ENCODE data around the gene CREG1. TPM values are rescaled to one million over a fixed set of nuclear protein-coding genes. Genes with fewer than 3 reads are reported as not detected.

CREG1 gene
- total and polyA plus RNA-seq, 8 donors, result 71.7 to 157 (median 93.7) TPM

DNA sequence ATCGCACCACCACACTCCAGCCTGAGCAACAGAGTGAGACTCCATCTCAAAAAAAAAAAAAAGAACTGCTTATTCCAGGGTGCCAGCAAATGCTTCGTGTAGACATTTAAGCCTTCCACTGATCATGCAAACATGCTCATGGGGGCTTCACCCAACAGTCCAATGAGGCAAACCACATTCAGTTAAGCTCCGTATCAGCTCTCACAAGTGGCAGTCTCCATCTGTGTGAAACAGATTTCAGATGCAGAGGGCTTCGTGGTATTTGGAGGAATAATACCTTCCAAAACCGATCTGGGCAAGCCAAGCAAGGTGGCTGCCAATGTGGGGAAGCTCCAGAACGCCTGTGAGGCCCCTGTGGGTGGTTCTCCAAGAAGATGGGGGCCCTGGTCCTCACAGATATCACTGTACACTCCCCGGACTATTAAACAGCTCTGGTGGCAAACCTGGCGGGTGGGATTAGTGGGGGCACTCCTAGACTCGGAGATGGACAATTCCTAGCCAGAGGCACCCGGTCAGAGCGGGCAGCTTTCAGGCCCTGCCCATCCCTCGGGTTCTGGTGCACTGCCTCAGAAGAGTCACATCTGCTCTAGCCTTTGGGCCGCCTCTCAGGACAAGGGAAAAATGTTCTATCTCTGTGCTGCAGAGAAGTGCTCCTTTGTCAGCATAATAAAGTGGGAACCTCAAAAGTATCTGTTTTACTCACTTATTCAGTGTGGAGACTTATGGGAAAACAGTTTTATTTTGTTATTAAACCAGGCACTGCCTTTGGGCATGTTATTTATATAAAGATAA, 10.2 kb downstream of the CREG1 start:
- no peak overlapping the region for H3K4me3 ChIP-seq
- peaks cover 7 to 43% of the 10 kb centered on the region in 2 donors for H3K36me3 ChIP-seq
- ATAC-seq (no peak), DNase-seq (no peak)
- no peak overlapping the region for H3K27ac ChIP-seq
- no peaks in the 10 kb centered on the region for H3K9me3 ChIP-seq
- no peaks in the 10 kb centered on the region for H3K27me3 ChIP-seq
- intact Hi-C loops (cut with DNase I), result no loop called here
- H3K4me1 ChIP-seq, result peaks cover 6 to 58% of the 10 kb centered on the region in 2 donors
- TF ChIP-seq, protein P1, sequence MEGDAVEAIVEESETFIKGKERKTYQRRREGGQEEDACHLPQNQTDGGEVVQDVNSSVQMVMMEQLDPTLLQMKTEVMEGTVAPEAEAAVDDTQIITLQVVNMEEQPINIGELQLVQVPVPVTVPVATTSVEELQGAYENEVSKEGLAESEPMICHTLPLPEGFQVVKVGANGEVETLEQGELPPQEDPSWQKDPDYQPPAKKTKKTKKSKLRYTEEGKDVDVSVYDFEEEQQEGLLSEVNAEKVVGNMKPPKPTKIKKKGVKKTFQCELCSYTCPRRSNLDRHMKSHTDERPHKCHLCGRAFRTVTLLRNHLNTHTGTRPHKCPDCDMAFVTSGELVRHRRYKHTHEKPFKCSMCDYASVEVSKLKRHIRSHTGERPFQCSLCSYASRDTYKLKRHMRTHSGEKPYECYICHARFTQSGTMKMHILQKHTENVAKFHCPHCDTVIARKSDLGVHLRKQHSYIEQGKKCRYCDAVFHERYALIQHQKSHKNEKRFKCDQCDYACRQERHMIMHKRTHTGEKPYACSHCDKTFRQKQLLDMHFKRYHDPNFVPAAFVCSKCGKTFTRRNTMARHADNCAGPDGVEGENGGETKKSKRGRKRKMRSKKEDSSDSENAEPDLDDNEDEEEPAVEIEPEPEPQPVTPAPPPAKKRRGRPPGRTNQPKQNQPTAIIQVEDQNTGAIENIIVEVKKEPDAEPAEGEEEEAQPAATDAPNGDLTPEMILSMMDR (IDR thresholded peaks at IDR 0.05), result no peak

DNA sequence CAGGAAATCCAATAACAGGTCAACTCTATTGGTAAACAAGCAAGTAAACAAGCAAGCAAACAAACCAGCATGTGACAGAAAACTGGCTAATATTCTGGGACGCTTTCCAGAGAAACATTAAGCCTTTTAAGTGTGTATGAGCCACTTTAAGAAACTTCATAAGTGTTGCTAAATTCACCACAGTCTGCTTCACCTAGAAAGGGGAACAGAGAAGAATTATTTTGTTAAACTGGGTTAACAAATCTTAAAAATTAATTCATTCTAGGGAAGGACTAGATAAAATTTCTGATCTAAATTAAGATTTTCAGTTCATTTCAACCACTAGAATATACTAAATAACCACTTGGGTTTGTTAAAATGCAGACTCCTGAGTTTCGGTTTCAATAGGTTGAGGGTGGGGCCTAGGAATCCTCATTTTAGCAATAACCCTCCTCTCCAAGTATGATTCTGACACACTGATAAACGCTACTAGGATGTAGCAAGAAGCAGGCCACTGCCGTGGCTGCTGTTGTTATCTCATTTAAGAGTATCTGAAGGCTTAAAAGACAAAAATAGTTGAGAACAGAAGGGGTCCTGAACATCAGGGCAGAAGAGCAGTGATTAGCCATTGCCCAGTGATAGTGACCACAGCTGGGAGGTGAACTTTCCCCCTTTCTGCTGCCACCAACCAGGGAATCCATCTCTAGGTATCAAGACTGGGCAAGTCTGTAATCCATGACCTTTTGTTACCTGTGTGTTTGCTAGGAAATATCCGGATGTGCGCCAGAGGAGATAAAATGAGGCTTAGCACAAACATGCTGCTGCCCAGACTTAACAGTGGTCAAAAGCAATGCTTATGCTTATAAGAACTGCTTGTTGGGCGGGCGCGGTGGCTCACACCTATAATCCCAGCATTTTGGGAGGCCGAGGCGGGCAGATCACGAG, 11.2 kb downstream of the CREG1 start:
- Histone ChIP-seq H3K4me1 (peaks cover 6 to 47% of the 10 kb centered on the region in 2 donors), H3K4me3 (no peak overlapping the region), H3K27me3 (no peaks in the 10 kb centered on the region), H3K36me3 (peaks cover 7 to 43% of the 10 kb centered on the region in 2 donors), H3K9me3 (no peaks in the 10 kb centered on the region), H3K27ac (peak overlapping the region in 1 of 2 donors; percentile 57)
- ATAC-seq (peak; percentile 60), DNase-seq (no peak)
- TF ChIP-seq, protein P1 (IDR thresholded peaks at IDR 0.05), result no peak
- intact Hi-C loops (cut with DNase I), result no loop called here

DNA sequence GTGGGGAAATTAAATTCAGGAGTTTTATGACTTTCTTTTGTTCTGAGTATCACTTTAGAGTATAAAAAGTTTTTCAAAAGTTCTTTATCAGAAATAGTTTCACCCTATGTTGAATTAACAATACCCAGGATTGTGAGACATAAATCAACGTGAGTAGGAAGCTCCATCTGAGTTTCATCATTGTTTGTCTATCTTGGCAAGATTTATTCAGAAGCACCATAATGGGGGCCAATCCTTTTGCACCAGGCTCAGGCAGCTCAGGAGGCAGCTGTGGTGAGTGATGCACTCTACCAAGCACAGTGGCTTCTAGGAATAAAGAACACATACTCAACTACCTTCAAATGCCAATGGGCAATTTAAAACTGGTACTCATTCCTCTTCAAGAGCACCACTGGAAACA, 12.0 kb downstream of the CREG1 start:
- ATAC-seq, result peak; percentile 77
- DNase-seq, result no peak
- H3K27ac ChIP-seq, result peak overlapping the region in 1 of 2 donors; percentile 57
- no peaks in the 10 kb centered on the region for H3K27me3 ChIP-seq
- H3K4me3 ChIP-seq, result no peak overlapping the region
- intact Hi-C loops (cut with DNase I), result no loop called here
- no peaks in the 10 kb centered on the region for H3K9me3 ChIP-seq
- TF ChIP-seq, protein P1 (IDR thresholded peaks at IDR 0.05), result no peak
- peaks cover 7 to 38% of the 10 kb centered on the region in 2 donors for H3K36me3 ChIP-seq
- H3K4me1 ChIP-seq, result peaks cover 6 to 47% of the 10 kb centered on the region in 2 donors

DNA sequence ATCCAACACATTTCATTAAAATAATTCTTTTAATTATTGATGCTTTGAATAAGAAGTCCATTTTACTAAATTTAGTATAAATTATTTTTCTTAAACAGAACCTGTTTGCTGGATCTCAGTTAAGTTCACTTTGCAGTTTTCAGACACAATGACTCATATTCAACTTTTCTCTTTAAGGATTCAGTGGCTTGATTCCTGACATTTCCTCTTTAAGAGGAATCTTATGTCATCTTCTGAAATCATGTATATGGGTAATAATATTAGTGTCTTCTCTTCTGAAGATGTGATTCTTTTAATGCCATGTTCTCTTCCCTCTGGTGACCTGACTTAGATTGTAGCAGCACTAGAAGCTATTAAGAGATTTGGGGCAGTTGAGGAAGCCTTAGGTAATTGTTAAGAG, 12.6 kb downstream of the CREG1 start:
- ATAC-seq (no peak), DNase-seq (no peak)
- H3K27me3 ChIP-seq, result no peaks in the 10 kb centered on the region
- intact Hi-C loops (cut with DNase I), result no loop called here
- peaks cover 6 to 34% of the 10 kb centered on the region in 2 donors for H3K36me3 ChIP-seq
- H3K4me1 ChIP-seq, result peaks cover 6 to 47% of the 10 kb centered on the region in 2 donors
- TF ChIP-seq, protein P1 (IDR thresholded peaks at IDR 0.05), result no peak
- no peak overlapping the region for H3K27ac ChIP-seq
- no peak overlapping the region for H3K4me3 ChIP-seq
- H3K9me3 ChIP-seq, result no peaks in the 10 kb centered on the region

DNA sequence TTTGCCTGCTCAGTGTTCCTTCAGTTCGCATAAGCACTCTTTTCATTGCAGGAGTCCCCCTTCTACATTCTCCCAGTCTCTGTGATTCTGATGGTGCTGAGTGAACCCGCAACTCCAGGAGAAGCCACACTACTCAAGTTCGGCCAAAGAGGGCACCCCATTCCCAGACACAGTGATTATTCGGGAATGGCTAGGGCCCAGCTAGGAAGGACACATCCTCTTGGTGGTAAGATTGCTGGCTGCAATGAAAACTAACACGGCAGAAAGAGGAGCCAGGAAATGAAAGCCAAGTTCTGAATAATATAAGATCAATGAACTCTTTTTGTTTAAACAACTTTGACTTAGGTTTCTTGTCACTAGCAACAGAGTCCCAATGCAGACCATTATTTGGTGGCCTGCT, 14.9 kb downstream of the CREG1 start:
- Histone ChIP-seq H3K9me3 (no peaks in the 10 kb centered on the region), H3K4me3 (no peak overlapping the region), H3K27ac (no peak overlapping the region), H3K36me3 (peaks cover 0 to 10% of the 10 kb centered on the region in 2 donors), H3K27me3 (no peaks in the 10 kb centered on the region), H3K4me1 (peaks cover 6 to 34% of the 10 kb centered on the region in 2 donors)
- TF ChIP-seq, protein P1 (IDR thresholded peaks at IDR 0.05), result no peak
- DNase-seq (no peak), ATAC-seq (no peak)
- intact Hi-C loops (cut with DNase I), result loop anchor here in 1 of 2 donors (10.0 kb wide), 1 partner anchor 124 kb away; no protein-coding TSS in a partner anchor

All from left lung (tissue), 10 donors.